NCI-H1048 (cell line): Measurements from ENCODE around the gene TMEM208.

ENCODE experiments used
- DNase-seq: peaks from one replicate; lab custom pipeline; 2025; lab: John Stamatoyannopoulos, UW

The TMEM208 gene

DNA sequence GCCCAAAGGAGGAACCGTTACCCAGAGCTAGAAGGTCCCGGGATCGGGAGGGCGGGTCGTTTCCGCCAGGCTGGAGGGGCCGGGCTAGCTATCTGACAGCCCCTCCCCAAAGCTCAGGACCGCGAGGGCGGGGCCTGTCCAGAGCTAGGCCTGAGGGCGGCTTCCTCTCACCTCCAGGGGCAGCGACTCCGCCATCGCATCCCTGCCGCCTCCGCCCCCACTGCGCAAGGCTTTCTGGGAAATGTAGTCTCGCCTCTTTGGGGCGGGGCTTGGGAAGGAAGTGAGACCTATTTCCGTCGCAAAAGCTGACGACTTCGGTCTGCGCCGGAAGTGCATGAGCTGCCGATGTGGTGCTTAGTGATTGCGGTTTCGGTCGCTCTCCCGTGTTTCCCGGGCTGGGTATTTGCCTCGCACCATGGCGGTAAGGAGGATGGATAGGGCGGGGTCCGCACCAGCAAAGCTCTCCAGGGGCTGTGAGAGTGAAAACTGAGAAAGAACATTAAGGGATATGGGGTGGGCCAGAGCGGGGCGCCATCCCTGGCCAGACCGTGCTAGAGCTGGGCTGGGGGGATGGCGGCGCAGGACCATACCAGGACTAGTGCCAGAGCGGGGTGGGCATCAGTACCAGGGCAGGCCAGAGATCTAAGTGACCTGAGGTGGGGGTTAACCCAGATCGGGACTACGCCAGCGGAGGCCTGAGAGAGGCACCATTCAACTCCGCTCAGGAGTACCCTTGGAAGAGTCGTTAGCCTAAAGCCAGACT is at the start of gene TMEM208:
Gene TMEM208, plus strand, starts transcription at position 327 of the 763 bp plus-strand sequence. Its CDS starts 89 bp downstream, at position 416.
- DNase-seq, result peak; percentile 71

DNA sequence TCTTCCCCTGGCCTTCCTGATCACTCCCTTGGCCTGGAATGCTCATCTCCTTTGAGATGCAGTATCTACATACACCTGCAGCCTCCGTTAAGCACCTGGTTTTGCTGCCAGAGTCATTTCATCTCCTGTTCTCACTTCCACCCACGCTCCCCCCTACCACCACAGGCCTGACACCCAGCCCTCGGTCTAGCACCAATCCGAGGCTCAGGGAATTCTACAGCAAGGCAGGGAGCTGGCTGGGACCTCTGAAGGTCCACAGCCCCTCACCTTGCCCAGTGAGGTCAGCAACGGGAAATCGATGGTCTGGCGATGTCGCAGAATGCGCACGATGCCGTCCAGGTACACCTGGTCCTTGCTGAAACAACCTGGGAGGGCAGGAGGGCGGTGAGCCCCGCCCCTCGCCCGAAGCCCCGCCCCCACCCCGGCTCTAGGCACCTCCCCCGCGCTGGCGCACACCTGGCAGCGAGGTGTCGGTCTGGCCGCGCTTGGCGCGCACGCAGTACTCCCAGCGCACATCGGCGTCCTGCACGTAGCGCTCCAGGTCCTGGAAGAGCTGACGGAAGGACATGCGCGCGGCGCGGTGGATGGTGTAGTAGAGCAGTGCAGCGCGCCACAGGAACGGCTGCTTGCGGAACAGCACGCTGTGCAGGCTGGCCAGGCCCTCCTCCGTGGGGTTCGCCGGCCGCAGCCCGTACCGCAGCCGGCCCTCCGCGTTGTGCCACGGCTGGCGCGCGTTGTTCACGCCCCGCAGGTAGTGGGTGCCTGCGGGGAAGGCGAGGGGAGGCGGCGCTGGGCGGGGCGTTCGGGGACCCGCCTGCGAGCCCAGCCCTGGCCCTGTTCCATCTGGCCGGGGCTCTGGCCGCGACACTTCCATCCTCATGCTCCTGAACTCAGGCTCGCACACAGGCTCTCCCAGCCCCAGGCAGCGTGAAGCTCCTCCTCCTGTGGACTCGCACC is 48.9 kb upstream of the TMEM208 start:
- peak; percentile 64 for DNase-seq

DNA sequence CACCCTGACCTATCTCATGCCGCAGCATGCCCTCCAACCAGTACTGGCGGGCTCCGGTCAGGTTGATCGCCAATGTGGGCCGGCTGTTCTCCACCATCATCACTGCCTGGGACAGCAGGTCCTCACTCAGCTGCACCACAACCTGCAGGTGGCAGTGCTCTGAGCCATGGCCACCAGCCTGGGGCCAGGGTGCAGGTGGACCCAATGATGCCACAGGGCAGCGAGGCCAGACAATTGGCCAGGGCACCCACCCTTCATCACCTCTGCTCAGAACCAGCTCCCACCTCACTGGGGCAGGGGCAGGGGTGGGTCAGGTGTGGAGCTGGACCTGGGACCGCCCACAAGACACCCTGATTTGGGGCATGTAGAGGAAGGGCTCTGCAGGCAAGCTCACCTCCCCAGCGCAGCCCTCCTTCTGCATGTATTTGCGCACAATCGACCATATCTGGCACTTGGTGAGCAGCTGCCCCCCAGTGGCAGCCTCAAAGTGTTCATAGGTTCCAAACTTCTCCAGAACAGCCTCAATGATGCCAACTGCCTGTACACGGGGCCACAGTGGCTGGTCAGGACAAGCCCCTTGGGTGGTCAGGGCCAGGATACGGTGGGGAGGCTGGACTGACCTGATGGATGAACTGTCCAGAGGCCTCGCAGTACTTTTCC is 47.4 kb upstream of the TMEM208 start:
- DNase-seq, result no peak

DNA sequence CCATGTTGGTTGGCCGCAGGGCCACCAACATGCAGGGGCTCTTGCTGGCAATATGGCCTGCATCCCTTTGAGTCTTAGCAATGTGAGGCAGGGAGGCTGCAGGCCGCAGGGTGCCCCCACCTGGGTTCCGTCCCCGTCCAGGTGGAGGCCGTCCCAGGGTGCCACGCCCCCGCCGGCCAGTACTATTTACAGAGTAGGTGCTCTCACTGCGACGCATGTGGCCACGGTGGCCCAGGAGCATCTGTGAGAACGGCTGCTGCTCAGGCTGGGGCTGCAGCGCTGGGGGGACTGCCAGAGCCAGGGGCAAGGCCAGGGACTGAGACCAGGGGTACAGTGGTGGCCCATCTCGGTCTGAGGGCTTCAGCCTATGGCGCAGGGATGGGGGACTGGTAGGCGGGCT is 46.8 kb upstream of the TMEM208 start:
- DNase-seq, result no peak

DNA sequence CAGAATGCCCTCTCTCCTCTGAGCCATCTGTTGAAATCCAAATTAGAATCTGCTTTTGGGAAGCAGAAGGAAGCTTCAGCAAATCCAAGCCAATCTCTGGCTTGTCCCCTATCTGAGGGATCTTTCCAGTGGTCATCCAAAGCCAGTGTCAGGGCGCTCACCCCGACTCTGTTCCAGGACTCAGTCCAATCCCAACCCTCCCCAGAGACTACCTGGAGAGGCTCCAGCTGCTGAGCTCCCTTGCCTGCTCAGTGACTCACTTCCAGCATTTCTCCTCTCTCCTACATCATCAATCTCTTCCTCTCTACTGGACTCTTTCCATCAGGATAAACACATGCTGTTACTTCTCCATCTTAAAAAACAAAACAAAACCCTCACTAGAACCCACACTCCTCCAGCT is 45.6 kb upstream of the TMEM208 start:
- no peak for DNase-seq

DNA sequence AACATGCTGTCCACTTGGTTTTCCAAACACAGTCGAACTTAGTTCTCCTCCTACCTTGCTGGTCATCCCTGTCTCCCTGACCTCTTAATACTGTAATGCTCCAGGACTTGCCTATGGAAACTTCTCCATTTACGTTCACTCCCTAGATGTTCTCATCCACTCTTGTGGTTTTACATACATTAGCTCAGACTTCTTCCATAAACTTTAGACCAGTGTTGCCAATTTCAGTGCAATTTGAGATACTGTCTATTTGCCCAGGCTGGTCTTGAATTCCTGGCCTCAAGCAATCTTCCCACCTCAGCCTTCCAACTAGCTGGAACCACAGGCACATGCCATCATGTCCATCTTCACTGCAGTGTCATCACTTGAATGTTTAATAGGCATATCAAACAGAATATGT is 44.6 kb upstream of the TMEM208 start:
- DNase-seq, result no peak

DNA sequence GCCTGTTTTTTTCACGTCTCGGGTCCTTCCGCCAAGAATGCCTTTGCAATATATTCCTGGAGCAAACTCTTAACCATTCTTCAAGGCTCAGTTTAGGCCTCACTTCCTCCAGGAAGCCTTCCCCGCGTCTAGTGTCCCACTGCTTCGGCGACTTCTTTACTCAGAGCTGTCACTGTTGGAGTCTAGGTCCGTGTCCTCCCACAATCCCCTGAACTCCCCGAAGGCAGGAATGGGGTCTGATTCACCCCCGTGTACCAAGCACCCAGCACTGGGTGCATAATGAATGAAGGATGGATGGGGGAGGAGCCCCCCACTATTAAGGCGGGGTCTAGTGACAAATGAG is 43.7 kb upstream of the TMEM208 start:
- DNase-seq, result no peak

DNA sequence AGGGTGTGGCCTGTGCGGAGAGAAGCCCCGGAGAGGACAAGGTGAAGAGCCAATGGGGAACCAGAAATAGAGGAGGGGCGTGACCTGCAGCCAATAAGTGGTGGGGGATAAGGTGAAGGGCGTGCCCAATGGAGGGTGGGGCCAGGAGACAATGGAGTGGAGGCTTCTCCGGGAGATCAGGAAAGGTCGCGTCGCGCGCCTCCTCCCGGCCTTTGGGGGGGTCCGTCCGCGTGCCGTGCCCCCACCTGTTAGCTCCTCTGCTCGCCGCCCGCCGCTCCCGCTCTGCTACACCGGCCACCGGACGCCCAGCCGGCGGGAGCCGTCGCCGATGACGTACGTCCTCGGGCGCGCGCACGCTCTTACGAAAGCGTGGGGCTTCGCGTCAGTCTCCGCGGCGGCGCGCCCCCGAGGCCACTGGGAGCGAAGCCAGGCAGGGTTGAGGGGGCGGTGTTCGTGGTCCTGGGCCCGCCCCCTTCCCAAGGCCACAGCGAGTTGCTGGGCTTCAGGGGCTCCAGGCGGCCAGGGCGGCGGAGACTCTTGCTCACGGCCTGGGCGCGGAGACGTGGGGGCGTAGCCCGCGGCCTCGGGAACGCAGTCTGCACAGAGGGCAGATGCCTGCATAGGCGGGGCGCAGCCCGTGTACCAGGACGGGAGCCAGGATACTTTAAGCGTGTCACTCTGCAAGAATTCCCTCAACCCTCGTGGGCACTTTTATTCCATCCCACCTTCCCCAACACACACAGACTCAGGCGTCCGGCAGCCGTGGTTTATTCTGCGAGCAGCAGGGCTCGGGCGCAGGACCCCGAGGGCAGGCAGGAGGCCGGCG is 43.1 kb upstream of the TMEM208 start, which contains the start of gene MATCAP1:
Gene MATCAP1, minus strand, starts transcription at position 337 of the 826 bp plus-strand sequence. CDS start 3,353 bp downstream, outside the sequence.
- DNase-seq, result peak; percentile 62

DNA sequence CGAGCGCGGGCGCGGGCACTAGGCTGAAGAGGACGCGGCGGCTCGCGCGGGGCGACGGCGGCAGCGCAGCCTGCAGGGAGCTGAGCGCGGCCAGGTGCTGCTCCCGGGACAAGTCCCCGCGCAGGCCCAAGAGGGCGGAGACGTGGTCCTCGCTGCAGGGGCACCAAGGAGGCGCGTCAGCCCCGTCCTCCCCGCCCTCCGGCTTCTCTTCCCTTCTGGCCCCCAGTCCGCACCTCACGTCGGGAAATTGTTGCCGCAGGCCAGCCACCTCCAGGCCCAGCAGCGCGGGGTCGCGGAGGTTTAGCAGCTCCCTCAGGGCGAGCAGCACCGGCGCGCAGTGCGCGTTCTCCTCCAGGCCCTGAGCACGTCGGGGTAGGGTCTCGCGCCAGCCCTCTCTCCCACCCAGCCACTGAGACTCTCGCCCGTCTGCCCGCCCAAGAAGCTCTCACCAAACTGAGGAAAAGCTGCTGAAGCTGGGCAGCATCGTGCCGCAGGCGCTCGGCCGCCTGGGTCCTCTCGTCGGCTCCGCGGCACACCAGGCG is 42.4 kb upstream of the TMEM208 start:
- no peak for DNase-seq

DNA sequence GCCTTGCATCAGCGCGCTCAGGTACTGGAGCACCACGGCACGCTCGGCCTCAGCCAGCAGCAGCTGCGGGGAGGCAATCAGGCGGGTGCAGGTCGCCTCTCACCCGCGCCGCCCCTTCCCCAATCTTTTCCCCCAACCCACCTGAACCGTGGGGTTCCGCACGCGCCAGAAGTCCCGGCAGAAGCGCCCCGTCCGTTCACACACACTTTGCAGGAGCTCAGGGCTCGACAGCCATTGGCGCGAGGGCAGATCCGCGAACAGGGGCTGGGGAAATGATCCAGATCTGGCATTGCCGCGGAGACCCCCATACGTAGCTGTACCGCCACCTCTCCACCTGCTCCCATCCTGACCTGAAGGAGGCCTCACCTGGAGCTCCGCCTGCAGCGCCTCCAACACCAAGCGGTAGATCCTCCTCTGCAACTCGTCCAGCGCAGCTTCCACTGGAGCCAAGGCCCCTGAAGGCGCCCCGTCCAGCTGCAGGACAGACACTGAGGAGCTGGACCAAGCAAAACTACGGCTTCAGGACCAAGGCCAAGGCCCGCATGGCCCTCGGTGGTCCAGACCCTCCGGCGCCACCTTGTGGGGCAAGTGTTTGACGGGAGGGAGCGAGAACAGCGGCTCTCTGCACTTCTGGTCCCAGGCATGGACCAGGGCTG is 41.8 kb upstream of the TMEM208 start:
- DNase-seq, result no peak

DNA sequence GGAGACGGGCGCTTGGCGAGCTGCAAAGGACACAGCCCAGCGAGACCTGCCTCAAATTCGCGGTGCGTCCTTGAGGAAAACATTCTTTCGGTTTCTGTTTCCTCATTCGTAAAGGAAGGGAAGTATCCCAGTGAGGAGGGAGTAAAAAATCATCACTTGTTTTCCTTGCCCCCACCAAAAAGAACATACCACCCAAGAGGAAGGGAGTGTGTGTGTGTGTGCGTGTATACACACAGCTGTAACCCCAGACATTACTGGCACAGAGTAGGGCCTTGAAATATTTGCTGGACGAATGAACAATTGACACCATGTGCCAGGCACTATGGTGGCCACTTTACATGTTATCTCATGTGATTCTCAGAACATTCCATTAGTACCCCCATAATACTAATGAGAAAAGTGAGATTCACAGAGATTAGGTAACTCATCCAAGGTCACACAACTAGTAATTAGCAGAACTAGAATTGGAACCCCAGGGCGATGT is 41.2 kb upstream of the TMEM208 start:
- DNase-seq, result no peak

DNA sequence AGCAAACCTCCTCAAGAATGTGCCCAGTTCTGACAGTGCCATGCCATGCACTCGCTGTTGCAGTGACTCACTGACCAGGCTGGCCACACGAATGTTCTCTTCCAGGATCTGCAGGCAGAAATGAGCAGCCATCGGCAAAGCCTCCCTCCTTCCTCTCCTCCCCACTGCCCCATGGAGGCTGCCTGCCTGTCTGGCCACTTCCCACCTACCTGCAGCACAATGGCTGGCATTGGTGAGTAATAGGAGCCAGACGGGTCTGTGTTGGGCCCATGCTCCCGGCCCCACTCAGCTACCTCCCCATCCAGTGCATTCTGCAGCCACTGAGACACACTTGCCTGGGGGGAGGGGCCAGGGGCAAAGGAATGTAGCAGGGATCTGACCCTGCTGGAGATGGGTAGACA is 40.4 kb upstream of the TMEM208 start:
- DNase-seq, result no peak

DNA sequence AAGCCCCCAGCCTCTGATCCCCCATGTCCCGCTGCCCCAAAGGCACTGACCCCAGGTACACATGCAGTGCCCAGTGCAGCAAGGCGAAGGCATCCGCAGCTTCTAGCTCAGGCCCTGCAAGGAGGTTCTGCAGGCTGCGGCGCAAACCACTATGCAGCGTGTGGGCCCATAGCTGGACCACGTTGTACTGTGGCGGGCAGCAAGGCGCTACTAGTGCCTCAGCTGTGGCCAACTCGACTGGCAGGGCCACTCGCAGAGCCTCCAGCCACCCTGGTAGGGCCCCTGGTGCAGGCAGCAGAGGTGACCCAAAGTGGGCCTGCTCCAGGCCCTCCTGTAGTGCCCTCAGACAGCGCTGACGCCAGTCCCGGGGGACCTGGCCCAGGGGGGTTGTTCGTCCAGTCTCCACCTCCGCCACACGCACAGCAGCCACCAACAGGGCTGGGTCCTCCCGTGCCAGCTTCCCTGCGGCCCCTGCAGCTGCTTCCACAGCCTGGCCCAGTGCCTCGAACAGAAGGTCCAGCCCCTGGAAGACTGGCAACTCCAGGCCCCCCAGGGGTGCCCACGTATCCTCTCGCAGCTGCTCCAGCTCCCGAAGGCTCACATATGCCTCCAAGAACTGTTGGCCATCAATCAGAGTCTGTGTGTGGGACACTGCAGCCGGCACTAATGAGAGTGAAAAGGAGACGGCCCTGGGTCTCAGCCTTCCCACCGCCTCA is 39.6 kb upstream of the TMEM208 start:
- DNase-seq, result no peak

DNA sequence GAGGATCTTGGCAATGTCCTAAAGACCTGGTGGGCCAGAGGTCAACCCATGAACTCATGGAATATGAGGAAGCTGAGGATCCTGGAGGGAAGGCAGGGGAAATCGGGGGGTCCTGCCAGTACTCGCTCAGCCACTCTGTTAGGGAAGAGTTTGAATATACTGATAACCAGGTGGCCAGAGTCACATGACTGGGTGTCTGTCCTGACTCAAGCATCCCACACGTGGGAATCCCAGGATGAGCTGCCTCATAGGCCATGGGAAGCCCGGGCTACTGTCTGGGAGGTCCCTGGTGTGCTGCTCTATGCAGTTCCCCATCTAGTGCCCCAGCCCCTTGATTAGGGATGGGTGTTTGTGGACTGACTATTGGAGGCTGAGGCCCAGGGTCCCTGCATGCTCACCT is 38.6 kb upstream of the TMEM208 start:
- DNase-seq, result no peak

DNA sequence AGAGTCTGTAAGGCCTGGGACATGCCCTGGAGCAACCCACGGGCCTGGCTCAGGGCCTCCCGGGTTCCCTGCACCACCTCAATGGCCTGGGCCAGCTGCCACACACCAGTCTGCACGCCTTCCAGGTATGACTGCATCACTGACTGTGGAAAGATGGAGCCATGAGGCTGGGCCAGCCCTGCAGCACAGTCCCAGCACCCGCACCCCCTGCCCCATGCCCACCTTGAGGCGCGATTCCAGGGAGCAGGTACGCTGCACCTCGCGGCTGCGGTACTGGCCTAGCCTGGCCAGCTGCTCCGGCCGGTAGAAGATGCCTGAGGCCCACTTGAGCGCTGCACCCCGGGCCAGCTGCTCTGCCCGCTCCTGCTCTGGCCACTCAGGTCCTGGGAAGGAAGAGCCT is 38.1 kb upstream of the TMEM208 start:
- no peak for DNase-seq

DNA sequence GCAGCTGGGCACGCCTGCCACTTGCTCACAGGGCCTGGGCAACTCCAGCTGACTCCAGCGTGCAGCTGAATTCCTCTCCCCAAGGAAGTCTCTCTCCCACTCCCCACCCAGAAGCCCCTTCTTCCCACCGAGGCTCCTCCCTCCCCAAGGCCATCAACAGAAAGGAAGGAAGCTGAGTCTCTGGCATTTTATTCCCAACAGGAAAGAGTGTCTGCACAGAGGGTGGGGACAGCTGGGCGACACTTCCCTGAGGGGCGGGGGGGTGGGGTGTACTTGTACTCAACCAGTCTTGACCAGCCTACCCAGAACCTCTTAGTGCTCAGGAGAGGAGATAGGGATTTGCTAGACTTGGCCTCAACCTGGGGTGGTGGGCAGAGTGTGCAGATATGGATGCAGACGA is 36.9 kb upstream of the TMEM208 start, which contains the start of gene EXOC3L1:
Gene EXOC3L1, minus strand, starts transcription at position 96 of the 400 bp plus-strand sequence. CDS start 460 bp downstream, outside the sequence.
- no peak for DNase-seq

DNA sequence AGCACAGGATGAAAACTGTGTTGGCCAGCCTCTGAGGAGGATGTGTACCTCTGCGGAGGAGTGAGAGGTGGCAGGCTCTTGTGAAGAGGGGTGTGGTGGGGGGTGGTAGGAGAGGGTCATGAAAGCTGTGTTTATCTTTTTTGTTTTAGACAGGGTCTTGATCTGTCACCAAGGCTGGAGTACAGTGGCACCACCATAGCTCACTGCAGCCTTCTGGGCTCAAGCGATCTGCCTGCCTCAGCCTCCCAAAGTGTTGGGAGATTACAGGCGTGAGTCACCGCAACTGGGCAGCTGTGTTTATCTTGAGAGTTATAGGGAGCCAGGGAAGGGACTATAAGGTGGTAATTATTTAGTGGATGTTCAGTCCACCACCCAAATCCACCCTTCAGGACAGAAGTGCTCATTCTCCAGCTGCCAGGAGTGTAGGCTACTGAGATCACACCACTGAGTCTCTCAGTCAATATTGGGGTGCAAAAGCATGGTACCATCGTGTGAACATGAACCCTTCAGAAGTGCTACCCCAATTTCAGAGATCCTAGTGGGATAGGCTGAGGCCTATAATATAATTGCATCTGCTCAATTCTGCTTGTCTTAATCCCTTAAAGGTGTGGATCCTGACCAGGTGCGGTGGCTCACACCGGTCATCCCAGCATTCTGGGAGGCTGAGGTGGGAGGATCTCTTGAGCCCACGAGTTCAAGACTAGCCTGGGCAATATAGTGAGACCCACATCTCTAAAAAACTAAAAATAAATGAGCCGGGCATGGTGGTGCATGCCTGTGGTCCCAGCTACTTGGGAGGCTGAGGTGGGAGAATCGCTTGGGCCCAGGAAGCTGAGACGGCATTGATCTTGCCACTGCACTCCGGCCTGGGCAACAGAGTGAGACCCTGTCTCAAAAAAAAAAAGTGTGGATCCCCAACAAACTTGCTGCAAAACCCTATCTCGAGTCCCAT is 36.2 kb upstream of the TMEM208 start:
- no peak for DNase-seq

DNA sequence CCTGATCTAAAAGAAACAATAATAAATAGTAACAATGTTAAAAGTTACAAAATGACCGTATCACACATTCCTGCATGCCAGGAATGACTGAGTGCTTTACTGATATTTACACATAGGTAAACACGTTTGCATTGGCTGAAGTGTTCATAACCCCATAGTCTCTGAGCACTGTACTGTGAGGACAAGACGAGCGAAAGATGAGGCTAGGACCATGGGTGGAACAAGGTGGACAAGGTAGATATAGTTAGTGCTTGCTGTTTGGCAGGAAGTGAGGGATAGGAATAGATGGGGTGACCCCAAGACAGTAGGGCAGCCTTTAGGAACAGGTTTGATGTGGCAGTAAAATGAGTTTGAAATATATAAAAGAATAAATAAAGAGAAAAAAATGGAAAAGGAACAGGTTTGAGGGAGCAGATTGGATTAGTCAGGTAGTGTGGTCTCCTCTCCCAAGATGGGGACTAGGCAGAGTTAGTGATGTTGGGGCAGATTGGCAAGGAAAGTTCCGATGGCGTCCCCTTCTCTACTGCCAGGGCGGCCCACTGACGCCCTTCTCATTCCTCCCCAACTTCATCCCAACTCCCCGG is 35.4 kb upstream of the TMEM208 start:
- no peak for DNase-seq
